DMS114 treated with DMSO at 0.1 percent for 48 hours (cell line): ENCODE data around the gene KIF26B.

Source experiments
- DNase-seq: peaks from one replicate; lab custom pipeline; 2025; ENCODE audit not compliant: unreplicated experiment; lab: John Stamatoyannopoulos, UW

Gene KIF26B

DNA sequence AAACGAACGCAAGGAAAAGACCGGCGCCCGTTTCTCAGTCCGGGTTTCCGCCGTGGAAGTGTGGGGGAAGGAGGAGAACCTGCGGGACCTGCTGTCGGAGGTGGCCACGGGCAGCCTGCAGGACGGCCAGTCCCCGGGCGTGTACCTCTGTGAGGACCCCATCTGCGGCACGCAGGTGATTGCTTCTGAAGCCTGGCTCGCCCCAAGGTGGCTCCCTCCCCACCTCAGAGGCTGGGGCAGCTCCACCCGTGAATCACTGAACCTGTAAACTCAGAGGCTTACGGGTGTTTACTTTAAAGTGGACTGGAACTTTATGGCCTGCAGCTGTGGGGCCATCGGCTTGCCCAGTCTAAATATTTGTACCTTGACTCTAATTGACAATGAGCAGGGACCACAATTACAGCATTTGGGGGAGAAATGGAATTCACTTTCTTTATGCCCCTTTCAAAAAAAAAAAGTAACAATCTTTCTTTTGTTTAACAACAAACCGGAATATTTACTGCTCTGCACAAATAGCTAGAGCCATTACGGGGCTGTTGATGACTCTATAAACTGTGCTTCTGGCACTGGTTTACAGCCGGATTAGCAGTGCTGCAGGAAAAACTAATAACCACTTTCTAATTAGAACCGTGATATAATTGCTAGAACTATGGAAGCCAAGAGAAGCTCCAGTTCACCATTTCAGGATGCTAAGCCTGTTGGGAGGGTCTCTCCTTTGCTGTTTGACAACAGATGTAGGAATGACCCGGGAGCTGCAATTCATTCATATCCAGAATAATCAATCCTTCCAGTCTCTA lies 454.8 kb downstream of the KIF26B start:
- DNase-seq = no peak

GRCh38 chr1:245611251-245611650 lies 456.5 kb downstream of the KIF26B start:
- no peak for DNase-seq

GRCh38 chr1:245614476-245614875 lies 459.7 kb downstream of the KIF26B start:
- DNase-seq = no peak

DNA sequence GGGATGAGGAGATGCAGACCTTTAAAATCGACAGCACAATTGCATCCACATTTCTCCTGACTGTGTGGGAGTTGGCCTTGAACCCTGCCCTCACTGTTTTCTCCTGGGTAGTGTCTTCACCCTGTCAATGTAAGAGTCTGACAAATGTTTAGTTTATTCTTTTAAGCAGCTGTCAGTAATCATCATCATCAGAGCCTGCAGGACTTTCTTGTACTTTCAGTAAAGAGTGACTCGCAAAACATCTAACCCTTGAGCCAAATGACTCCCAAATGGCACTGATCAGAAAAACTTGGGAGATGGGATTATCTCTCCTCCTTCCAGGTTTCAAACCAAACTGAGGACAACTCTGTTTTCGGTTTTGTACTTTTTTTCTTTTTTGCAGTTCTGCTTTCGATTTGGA lies 460.2 kb downstream of the KIF26B start:
- DNase-seq = no peak

DNA sequence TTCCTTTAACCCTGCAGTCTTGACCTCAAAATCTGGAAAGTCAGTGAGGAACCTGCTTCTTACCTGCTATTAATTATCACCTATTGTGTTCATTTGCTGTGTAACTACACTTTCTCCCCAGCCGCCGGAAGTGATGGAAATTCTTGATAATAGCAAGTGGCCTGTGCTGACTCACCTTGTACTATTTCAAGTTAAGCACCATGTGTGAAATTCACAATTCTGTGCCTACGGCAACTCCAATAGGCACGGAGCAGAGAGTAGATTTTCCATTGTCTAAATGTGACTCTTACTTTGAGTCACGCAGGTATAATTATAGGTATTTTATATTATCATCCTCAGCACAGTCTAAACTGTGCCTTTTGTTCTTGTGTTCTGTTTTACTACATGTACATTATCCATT lies 466.8 kb downstream of the KIF26B start:
- DNase-seq = no peak

DNA sequence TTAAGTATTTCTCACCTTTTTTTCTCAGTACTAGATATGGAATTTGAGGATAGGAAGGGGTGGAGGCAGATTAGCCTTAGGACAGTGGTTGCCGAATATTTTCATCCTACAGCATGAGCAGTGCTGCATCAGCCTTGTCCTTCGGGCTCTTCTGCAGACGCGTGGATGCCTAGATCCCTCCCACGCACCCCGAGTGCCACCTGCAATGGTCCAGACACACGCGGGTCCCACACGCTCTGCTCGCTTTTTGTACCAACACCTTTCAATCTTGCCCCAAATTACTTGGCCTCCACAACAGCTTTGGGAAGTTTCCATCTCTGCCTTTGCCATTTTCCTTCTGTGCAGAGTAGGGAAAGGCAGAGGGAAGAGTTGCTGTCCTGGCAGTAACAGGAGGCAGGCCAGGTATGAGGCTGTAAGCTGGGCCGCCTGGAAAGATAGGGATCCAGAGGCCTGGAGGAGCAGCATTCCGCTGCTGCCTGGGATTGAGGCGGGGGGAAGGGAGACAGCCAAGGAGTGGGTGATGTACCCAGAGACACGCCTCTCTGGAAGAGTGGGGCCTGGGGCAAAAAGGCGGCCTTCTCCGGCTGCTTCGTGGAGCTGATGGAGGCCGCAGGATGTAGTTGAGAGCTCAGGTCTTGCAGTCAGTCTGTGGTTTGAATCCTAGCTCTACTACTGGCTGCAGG lies 467.7 kb downstream of the KIF26B start:
- no peak for DNase-seq

- no peak for DNase-seq
These were observed 486.6 kb downstream of the KIF26B start for GRCh38 chr1:245641384-245641783.

GRCh38 chr1:245645406-245645805 lies 490.6 kb downstream of the KIF26B start:
- DNase-seq = no peak

- DNase-seq = no peak
These were observed 491.1 kb downstream of the KIF26B start for GRCh38 chr1:245645894-245646293.

- DNase-seq = no peak
These were observed 494.2 kb downstream of the KIF26B start for GRCh38 chr1:245648749-245649522.

- DNase-seq = no peak
These were observed 494.9 kb downstream of the KIF26B start for GRCh38 chr1:245649666-245650065.

DNA sequence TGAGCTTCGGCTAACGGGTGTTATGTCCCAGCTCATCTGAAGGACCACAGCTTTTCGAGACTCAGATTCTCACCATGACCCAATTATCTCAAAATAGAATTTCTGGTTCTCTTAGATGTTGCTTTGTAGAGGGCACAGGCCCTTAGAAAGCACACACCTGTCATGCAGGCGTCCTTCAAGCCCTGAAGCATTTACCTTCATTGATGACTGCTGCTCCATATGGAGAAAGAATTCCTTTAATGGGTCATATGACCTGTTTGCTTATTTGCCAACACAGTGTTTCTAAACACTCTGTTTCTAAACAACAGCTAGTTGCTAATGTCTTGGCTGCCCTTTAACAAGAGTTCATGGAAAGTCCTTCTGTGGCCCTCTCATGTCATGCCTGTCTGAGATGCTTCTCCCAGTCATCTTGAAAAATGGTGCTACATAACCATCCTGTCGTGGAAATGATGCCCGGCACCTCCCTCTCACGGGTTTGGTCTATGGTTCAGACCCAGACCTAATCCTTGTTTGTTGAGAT lies 495.7 kb downstream of the KIF26B start:
- no peak for DNase-seq

DNA sequence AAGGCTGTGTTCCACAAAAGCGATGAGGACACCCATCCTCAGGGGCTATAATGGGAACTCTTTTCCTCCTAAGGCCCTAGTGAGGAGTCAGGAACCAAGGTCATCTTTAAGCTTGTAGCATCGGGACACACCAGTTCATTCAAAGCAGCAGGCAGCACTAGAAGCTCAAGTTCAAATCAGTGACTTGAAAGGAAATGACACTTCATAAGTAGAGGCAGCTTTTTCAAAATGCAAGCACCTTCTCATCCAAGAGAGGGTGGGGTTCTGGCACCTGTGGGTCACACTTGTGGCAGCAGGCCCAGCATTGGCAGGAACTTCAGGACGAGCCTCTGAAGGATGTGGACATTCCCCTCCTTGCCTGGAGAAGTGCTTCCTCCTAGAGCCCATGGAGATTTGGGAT lies 496.3 kb downstream of the KIF26B start:
- no peak for DNase-seq

DNA sequence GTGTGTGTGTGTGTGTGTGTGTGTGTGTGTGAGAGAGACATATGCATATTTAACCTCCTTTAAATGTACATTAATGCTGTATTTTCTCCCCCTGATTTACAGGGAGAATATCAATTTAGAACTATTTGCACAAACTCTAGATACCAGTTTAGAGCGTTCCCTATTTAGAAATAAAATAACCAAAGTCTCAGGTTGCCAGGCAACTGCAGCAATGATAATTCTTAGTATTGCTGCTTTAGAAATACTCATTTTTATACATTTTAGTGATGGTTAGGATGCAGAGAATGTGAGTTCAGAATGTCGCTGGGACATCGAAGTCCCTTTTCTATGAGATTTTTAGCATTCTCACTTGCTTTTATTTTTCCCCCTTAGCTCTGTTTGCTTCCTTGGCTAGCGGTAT lies 497.3 kb downstream of the KIF26B start:
- no peak for DNase-seq

DNA sequence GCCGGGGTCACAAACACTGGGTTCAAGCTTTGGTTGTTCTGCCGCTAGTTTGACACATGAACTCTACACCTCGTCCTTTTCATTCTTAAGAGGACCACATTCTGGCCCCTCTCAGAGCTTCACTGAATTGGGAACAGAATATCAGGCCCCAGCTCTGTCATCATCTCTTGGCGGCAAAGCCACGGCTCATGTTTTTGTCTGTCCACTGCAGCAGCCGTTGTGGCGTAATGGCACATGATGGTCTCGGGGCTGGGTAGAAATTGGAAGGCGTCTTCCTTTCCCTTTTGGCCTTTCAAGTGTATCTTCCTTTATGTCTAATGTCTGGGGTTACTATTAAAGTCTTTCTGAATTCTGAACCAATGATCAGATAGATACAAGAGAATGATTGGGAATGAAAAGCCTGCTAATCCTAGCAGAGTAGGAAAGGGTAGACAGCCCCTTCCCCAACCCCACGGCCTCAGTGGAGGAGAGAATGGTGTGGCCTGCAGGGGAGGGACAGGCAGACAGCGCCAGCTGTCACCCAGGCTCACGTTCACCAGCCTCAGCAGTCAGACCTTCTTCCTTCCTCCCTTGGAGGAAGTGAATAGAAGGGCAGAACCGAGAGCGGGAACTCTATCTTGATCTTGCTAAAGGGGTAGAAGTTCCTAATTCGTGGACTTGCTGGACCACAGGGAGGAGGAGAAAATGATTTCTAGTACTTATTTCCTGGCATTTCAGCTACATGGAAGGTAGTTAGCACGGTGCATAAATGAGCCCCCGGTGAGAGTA lies 498.1 kb downstream of the KIF26B start:
- no peak for DNase-seq

DNA sequence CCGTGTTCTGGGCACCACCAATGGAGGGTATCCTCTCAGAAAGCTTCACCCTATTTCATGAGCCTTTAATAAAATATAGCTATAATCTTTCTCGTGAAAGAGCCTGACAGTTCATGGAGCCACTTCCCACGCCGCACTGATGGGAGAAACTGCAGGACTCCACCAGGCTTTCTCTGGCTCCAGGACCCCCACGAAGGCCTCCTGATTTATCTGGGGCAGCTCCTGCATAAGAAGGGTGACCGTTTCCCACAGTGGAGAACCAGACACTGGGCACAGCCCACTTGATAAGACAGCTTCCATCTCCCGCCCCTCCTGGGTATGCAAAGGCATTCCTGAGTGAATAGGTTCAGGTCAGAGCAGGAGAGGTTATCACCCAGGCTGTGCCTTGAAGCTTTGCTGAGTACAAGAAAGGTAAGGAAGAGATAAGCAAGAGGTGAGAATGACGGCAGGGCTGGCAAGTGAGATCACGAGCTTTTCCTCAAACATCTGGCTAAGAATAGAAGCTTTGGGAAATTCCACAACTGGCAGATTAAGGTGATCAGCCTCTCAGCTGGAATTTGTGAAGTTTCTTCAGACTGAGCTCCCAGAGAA lies 499.8 kb downstream of the KIF26B start:
- DNase-seq = no peak

GRCh38 chr1:245656189-245656717 lies 501.5 kb downstream of the KIF26B start:
- no peak for DNase-seq

- no peak for DNase-seq
These were observed 502.6 kb downstream of the KIF26B start for GRCh38 chr1:245657371-245657770.

DNA sequence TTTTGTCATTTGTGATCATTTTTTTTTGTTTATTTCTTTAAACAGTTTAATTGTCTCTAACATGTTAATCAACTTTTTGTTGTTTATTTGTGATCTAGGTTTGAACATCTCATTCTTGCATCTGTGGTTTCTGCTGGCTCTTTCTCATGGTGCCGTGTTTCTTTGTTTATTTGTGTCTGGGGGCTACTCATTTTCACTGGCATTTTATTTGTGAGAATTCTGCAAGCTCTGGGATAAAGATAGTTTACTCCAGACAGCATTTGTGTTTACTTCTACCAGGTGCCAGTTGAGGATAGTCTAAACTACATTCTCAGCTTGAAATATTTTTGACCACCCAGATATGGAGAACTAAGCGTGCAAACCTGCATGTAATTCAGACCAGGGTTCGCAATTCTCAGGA lies 508.6 kb downstream of the KIF26B start:
- DNase-seq = no peak

DNA sequence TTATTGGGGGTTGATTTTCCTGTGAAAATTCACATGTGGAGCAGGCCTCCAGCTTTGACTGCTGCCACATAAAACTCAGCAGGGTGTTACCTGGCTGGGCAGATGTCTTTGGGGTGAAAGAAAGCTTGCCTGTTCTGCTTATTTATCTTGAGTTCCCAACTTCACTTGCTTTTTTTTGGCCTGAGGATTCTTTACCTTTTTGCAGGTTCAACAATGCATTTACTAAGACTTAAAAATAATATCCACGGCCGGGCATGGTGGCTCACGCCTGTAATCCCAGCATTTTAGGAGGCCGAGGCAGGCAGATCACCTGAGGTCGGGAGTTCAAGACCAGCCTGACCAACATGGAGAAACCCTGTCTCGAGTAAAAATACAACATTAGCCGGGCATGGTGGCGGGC lies 509.1 kb downstream of the KIF26B start:
- no peak for DNase-seq
